Stimulated activated naive CD8-positive, alpha-beta T cell treated with anti-CD3 and anti-CD28 coated beads, Interleukin-15, Interleukin-2, amounts not matched to agents 100 U/mL and 50 U/mL, for 24 hours (primary cell): ENCODE measurements around the gene ROGDI.
"Not testable (repeated sequence)": the region's sequence is repeated elsewhere in the genome, so short reads cannot be mapped to it uniquely, and the experiment has no call there.

Experiments
- ATAC-seq: fragments of 150-1000 bp; cut with Tn5 transposase; one replicate; pipeline ENCODE4 v1.10.0; 2021
- DNase-seq: peaks from one replicate; pipeline ENCODE4 v3.0.0; 2021

ROGDI gene

DNA sequence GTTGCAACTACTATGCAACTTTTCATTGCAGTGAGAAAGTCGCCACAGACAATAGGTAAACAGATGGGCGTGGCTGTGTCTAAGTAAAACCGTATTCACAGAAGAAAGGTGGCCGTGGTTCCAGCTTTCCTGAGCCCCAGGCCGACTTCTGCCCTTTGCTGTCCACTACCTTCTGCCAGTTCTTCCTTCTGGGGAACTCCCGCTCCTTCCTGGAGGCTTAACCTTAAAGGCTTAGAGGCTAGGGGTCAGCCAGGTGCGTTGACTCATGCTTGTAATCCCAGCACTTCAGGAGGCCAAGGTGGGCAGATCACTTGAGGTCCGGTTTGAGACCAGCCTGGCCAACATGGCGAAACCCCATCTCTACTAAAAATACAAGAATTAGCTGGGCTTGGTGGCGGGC lies 12.2 kb downstream of the ROGDI start:
- no peak for DNase-seq
- no peak for ATAC-seq

DNA sequence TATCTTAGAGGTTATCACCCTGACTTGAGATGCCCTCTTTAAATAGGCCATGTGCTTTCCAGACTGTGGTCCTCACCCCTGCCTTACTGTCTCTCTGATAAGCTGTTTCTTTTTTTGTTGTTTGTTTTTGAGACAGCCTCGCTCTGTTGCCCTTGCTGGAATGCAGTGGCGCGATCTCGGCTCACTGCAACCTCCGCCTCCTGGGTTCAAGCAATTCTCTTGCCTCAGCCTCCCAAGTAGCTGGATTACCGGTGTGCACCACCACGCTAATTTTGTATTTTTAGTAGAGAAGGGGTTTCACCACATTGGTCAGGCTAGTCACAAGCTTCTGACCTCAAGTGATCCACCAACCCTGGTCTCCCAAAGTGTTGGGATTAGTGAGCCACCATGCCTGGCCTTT lies 13.5 kb downstream of the ROGDI start:
- no peak for DNase-seq
- no peak for ATAC-seq

DNA sequence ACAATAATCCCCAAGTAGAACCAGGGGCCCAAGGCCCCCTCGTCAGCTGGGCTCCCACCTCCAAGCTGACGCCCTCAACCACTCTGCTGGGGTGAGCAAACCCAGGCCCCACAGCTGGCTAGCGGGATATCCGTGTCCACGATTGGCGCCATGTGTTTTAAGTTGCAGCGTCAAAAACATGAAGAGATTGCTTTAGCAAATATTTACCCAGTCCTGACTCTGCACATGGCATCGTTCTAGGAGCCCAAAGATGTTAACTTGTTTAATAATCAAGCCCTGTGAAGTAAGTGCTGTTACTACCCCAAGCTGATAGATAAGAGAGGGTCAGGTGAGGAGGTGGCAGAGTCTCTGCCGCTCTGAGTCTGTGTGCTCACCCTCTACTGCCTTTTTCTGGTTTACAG lies 13.9 kb downstream of the ROGDI start:
- no peak for ATAC-seq
- DNase-seq, result no peak

DNA sequence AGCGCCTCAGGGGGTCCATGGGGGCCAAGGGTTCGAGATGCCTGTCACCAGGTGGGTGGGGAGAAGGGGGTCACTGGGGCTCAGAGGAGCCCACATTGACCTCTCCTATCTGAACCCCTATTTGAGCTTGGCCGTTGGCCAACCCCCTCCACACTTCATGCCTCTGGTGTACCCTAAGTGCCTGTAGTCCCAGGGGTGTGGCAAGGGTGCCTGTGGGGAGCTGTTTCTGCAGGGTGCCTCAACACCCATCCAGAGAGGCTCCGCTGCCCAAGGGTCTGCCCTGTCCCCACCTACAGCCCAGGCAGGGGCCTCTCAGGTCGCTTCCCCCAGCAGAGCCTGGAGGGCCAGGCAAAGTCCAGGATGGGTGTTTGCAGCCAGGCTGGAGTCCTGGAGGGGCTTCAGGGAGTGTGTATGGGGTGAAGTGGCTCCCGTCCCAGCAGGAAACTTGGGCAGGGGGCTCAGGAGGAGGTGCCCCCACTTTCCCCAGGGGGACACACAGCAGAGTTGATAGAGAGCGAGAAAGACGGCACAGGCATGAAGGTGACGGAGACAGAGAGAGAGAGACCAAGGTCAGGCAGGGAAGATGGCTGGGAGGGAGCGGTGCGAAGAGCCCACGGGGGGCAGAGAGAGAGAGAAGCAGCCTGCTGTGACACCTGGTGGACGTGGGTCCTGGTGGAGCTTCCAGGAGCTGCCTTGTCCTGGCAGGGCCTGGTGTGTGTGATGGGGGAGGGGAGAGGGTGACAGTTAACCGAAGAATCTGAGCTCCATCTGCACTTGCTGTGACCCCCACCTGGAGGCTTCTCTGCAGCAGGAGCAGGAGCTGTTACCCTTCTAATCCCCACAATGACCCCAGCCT lies 14.6 kb downstream of the ROGDI start, which contains the start of gene SEPTIN12:
Gene SEPTIN12 (minus strand): TSS at position 719 of the 856 bp plus-strand sequence. CDS start 700 bp downstream, at position 19.
- ATAC-seq, result no peak
- DNase-seq, result no peak

DNA sequence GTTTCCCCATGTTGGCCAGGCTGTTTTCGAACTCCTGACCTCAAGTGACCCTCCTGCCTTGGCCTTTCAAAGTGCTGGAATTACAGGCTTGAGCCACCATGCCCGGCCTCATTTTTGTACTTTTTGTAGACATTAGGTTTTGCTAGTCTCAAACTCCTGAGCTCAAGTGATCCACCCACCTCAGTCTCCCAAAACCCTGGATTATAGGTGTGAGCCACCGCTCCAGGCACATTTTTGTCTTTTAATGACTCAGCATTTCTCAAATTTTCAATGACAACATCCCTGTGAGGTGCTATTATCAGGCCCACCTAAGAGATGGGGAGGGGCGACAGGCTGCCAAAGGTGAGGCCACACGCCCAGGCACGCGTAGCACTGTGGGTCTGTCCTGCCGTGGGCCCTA lies 15.4 kb downstream of the ROGDI start:
- DNase-seq (no peak), ATAC-seq (no peak)

DNA sequence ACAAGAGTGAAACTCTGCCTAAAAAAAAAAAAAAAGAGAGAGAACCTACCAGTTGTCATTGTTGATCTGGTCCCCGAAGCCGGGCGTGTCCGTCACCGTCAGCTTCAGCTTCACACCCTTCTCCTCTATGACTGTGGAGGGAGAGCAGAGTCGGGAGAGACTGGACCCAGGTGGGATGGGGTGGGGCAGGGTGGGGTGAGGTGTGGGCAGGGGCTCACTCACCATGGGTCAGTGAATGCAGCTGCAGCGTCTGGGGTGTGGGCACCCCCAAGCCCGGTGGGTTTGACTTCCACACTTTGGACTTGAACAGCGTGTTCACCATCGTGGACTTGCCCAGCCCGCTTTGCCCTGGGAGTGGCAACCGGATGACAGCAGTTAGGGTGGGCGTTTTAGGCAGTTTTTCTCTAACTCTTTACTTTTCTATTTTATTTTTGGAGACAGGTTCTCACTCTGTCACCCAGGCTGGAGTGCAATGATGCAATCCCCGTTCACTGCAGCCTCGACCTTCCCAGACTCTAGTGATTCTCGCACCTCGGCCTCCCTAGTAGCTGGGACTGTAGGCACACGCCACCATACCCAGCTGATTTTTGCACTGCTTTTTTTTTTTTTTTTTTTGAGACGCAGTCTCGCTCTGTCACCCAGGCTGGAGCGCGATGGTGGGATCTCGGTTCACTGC lies 16.5 kb downstream of the ROGDI start:
- ATAC-seq, result no peak
- no peak for DNase-seq

DNA sequence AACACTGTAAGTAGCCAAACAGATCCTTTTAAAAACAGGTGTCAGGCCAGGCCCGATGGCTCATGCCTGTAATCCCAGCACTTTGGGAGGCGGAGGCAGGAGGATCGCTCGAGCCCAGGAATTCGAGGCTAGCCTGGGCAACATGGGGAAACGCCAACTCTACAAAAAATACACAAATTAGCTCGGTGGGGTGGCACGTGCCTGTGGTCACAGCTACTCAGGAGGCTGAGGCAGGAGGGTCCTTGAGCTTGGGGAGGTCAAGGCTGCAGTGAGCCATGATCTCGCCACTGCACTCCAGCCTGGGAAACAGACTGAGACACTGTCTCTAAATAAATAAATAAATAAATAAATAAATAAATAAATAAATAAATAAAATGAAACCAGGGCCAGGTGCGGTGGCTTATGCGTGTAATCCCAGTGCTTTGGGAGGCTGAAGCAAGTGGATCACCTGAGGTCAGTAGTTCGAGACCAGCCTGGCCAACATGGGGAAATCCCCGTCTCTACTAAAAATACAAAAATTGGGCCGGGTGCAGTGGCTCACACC lies 17.9 kb downstream of the ROGDI start:
- ATAC-seq, DNase-seq: not testable (repeated sequence)

DNA sequence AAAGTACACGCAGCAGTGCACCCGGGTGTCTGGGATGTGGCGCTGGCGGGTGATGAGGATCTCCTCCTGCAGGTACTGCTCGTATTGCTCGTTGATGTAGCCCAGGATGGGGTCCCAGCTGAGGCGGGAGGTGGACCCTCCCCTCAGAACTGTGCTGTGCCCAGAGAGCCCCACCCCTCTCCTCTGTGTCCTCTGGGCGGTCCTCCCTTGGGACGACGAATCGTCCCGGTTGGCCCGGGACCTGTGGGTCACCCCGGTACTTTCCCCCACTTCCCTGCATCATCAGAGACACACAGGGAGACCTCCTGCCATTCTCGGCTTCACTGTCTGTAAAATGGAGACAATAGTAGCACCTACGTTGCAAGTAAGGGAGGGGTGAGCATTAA lies 18.5 kb downstream of the ROGDI start:
- ATAC-seq (no peak), DNase-seq (no peak)

DNA sequence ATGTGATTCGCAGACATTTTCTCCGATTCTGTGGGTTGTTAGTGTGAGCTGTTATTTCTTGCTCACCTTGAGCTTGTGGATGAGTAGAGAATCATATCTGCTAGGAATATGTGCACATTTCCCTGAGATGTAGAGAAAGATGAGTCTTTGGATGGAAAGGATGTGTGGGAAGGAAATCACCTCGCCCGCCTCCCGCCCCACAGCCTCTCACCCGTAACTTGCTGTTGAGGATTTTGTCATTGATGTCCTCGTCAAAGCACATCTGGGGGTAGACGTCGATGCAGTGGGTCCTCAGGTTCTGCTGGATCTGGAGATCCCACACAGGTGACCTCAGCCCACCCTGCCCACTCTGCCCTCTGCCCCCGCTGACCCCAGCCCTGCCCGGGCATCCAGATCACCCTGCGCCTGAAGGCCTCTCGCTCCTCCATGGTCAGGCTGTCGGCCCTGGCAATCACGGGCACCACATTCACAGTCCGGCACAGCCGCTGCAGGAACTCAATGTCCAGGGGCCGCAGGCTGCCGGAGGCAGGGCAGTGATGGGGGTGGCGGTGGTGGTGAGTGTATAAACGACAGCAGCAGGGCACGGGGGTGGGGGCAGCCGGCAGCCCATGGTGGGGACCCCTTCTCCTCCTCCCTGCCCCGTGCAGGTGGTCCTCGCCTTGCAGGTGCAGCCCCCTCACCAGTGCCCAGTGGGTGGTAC lies 19.0 kb downstream of the ROGDI start:
- ATAC-seq (no peak), DNase-seq (no peak)

DNA sequence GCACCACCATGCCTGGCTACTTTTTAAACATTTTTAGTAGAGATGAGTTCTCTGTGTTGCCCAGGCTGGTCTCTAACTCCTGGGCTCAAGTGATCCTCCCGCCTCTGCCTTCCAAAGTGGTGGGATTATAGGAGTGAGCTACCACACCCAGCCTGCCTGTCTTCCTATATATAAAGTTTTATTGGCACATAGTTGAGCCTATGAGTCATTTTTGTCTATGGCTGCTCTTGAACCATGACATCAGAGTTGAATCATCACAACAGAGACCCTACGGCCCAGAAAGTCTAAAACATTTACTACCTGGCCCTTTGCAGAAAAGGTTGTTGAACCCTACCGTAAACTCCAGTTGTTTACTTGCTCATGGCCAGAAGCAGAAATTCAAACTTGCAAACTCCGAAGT lies 22.2 kb downstream of the ROGDI start:
- no peak for ATAC-seq
- DNase-seq, result no peak

DNA sequence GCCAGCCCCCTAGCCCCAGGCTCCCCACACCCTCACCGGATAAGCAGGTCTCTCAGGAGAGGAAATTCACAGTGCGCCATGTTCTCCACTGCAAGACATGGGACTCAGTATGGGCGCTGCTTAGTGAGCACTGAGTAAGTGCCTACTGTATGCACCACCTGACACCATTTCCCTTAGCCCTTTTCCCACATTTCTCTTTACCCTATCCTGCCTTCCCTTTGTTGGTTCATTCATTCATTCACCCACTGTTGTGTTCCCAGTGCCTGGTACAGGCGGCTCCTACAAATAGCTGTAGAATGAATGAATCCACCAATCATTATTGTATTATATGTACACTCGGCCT lies 24.4 kb downstream of the ROGDI start:
- DNase-seq, result no peak

DNA sequence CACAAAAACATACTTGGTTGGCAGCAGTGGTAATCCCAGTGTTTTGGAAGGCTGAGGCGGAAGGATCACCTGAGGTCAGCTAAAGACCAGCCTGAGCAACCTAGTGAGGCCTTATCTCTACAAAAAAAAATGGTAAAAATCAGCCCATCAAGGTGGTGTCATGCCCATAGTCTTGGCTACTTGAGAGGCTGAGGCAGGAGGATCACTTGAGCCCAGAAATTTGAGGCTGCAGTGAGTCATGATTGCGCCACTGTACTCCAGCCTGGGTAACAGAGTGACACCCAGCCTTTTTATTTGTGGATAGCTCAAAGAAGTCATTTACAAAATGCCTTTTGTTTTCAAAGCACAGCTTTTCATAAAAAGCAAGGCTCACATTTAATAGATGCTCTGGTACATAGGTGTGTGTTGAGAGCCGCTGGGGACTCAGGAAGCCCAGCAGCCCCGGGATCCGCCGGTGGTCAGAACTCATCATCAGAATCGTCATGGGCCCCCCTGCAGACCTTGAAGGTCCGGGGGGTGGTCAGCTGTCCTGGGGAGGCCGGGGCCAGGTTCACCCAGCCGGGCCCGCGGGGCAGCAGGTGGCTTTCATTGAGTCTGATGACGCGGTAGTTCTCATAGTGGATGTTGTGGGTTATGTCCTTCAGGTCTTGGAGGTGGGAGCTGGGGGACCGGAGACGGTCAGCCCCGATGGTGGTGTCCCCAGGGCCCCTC lies 24.9 kb downstream of the ROGDI start:
- ATAC-seq (no peak), DNase-seq (no peak)

More for the DNA sequence above, 24.4 kb downstream of the ROGDI start:
- ATAC-seq, result no peak

DNA sequence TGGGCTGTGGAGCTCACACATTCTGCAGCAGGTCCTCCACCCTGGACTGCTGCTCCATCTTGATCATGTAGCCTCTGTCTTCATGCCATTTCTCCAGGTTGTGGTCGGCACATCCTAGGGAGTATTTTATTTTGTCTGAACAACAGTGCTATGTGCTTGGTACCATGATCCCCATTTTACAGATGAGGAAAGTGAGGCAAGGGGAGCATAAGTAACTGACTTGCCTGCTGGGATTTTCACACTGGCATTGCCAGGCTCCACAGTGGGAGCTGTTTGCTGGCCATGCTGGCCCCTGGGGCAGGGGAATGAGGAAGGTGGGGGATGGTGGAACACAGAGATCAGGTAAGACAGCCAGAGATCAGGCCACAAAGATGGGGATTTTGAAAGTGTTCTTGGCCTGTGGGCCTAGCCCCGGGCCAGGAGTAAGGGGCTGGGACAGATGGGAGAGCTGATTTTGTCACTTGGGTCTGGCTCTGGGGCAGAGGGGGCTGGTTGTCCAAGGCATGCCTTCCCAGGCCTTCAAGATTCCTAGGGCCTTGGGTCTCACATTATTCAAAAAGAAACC lies 26.2 kb downstream of the ROGDI start:
- no peak for DNase-seq
- no peak for ATAC-seq

DNA sequence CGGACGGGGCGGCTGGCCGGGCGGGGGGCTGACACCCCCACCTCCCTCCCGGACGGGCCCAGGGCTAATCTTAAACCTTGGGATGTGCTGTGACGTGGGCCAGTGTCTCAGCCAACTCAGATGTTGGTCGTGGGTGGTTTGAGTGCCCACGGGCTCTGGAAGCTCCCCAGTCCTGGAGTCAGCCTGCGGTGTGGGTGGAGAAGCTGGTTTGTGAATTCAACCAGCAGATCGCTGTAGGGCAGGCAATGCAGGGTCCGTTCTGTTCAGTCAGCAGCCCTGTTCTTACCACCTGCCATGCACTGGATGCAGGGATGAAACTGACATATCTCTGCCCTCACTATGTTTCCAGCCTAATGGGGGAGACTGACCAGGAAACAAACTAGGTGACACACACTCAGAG lies 27.4 kb downstream of the ROGDI start:
- DNase-seq, result no peak
- ATAC-seq, result no peak

DNA sequence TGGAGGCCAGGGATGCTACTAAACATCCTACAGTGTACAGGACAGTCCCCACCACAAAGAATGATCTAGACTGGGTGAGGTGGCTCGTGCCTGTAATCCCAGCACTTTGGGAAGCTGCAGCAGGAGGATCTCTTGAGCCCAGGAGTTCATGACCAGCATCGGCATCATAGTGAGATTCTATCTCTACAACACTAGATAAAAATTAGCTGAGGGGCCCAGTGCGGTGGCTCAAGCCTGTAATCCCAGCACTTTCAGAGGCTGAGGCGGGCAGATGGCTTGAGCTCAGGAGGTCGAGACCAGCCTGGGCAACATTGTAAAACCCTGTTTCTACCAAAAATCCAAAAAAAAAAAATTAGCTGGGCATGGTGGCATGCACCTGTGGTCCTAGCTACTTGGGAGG lies 30.1 kb downstream of the ROGDI start:
- no peak for ATAC-seq

DNA sequence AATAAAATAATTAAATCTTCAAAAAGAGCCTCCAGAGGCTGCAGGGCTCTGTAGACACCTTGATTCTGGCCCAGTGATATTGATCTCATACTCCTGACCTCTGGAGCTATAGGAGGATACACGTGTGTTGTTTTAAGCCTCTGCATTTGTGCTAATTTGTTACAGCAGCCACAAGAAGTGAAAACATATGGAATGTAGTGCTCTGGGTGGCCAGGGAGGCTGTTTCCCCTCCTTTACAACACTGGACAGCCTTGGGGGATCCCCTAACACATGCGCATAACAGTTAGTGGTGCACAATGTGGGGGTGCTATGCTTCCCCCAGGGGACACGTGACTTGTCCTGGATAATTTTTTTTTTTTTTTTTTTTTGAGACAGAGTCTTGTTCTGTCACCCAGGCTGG lies 30.8 kb downstream of the ROGDI start:
- DNase-seq, result no peak
- ATAC-seq, result no peak

More for the DNA sequence above, 30.1 kb downstream of the ROGDI start:
- DNase-seq, result no peak

DNA sequence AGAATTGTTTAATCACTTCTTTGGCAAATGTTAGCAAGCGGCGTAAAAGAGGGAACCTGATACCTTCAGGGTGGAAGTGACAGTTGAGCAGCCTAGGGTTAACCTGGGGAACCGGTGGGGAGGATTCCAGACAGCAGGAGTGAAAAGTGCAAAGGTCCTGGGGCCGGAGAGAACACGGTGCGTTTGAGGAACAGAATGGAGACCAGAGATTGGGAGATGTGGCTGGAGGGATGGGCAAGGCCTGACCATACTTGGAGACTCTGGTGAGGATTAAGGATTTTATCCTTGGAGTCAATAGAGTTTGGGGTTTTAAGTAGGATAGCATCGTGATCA lies 33.2 kb downstream of the ROGDI start:
- no peak for ATAC-seq
- no peak for DNase-seq

DNA sequence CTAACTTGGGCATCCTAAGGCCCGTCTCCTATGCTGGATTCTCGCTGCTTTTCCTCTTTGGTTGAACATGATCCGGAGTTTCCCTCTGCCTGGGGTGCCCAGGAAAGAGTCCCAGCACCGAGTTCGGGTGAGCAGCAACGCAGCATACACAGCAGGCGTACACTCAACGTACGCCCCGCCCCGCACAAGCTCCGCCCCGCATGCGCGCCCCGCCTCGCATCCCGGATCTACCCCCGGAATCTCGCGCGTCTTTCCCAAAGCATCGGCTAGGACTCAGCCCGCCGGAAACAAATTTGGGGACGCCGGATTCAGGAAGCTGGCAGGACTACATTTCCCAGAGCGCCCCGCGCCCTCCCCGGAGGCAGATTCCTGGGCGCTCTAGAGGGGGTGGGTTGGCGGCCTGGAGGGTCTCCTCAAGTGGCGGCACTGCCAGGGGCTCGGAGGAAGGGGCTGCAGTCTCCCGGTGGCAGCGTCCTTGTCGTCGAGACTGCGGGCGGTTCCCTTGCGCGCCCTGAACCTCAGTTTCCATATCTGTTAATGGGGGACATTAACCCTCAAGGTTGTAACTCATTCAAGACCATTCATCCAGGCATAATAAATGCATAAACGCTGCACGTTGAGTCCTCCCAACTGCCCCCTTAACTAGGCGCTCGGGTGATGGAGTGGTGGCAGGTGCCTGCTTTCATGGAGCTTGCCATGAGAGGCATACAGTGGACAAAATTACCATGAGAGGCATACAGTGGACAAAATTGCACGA lies 33.7 kb downstream of the ROGDI start:
- ATAC-seq (peak; percentile 77), DNase-seq (peak; percentile 94)

DNA sequence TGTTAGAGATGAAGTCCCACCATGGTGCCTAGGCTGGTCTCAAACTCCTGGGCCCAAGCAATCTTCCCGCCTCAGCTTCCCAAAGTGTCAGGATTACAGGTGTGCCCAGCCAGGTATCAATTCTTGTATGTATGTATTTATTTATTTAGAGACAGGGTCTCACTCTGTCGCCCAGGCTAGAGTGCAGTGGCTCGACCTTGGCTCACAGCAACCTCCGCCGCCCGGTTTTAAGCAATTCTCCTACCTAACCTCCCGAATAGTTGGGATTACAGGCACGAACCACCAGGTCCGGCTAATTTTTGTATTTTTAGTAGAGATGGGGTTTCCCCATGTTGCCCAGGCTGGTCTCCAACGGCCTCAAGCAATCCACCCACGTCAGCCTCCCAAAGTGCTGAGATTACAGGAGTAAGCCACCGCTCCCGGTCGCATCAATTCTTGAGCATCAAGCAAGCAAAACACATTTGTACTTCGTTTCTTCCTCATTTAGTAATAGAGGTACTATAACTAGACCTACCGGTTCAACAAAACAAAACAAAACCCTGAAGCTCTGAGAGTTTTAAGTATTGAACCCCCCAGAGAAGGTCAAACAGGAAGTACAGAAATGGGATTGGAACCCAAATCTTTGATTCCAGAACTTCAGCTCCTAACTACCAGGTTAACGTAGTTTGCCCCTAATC lies 34.4 kb downstream of the ROGDI start:
- DNase-seq, result peak; percentile 27
- no peak for ATAC-seq

DNA sequence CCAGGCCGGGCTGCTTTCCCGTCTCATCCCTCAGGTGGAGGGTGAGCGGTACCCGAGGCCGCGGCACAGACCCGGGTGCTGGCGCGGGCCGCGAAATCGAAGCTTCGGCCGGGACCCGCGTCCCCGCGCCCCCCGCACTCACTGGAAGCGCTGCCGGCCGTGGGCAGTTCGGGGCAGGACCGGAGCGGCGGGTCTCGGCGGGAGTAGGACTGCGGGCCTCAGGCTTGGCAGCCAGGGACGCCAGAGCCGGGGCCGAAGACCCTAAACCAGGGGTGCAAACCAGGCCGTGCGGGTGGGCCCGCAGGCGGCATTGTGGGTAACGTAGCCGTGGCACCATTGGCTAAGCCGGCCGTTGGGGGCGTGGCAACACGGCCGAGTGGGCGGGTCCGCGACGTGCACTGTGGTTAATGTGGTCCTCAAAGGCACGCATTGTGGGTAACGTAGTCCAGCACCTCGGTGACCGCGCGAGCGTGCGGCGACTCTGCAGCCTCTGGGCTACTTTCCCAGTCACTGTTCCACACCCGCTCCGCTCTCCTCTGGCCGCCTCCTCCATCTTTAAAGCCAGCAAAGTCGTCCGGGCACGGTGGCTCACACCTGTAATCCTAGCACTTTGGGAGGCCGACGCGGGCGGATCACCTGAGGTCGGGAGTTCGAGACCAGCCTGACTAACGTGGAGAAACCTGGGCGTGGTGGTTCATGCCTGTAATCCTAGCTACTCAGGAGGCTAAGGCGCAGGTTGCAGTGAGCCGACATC lies 35.4 kb downstream of the ROGDI start, which contains the start of gene ZNF500:
Gene ZNF500 (minus strand): TSS at position 288 of the 754 bp plus-strand sequence. CDS start 1,184 bp downstream, outside the sequence.
- peak; percentile 84 for ATAC-seq

More for the DNA sequence above, 35.4 kb downstream of the ROGDI start, which contains the start of gene ZNF500:
- peak; percentile 97 for DNase-seq
